HepG2 (cell line): ENCODE results near the gene PEX5. TPM values are rescaled to one million over a fixed set of nuclear protein-coding genes. Genes with fewer than 3 reads are reported as not detected.

Experiments
- ATAC-seq: fragments of 200-7000 bp; cut with Tn5 transposase; 3 replicates; pipeline ENCODE4 v1.9.1; 2020; ENCODE audit warnings: mild to moderate bottlenecking, moderate library complexity
- BruUV-seq: library from RNA; stranded (reverse); fragments of 400-500 nt; replicated peaks from 2 replicates; lab custom pipeline; 2021; lab: Mats Ljungman, UMichigan
- CTCF ChIA-PET: fragments of 300-600 bp; formaldehyde crosslinking; extraction: SDS; loops from one replicate; lab custom pipeline; 2021; ENCODE audit warnings: low total read pairs, inconsistent platforms, low intra/inter-chr PET ratio; lab: Yijun Ruan, JAX
- POLR2A ChIA-PET: fragments of 350-600 bp; sonication (Branson Sonifier 250); formaldehyde crosslinking; loops from one replicate; lab custom pipeline; 2020; ENCODE audit warnings: antibody characterized with exemption, inconsistent platforms; lab: Yijun Ruan, JAX
- DNase-seq: peaks from one replicate; pipeline ENCODE4 v3.0.0-alpha.2; 2015; ENCODE audit warnings: low spot score
- FAIRE-seq: peaks from 3 replicates; lab custom pipeline; 2011; peaks lifted over from hg19 to GRCh38; lab: Jason Lieb, UNC
- H2AFZ ChIP-seq: one replicate; pipeline ENCODE4 v1.6.1; 2011; ENCODE audit warnings: low read length, inconsistent platforms
- H3K27ac ChIP-seq: fragments of 300-600 bp; 3 replicates; pipeline ENCODE4 v1.8.0; 2011; ENCODE audit warnings: mixed run types, mild to moderate bottlenecking, mixed read lengths, low read length, inconsistent platforms; ENCODE audit not compliant: insufficient read depth; ENCODE audit errors: extremely low read length
- H3K27me3 ChIP-seq, 2 experiments: fragments of 200-600 bp in 1 of 2; 2 replicates in 1 of 2; 3 replicates in 1 of 2; pipeline versions ENCODE4 v1.6.0 to v1.8.0; 2011; ENCODE audit warnings: low read length in 2 of 2, mild to moderate bottlenecking in 2 of 2, moderate library complexity in 2 of 2, inconsistent platforms in 1 of 2; ENCODE audit not compliant: insufficient read depth in 2 of 2, control insufficient read depth in 1 of 2
- H3K36me3 ChIP-seq, 2 experiments: fragments of 200-600 bp in 1 of 2; replicated peaks in 1 of 2; 2 replicates in 1 of 2; 3 replicates in 1 of 2; pipeline versions ENCODE4 v1.5.1 to v1.8.0; 2011; ENCODE audit warnings: low read length in 2 of 2, inconsistent platforms in 1 of 2; ENCODE audit not compliant: insufficient read depth in 2 of 2, control insufficient read depth in 1 of 2
- H3K4me1 ChIP-seq: 2 replicates; pipeline ENCODE4 v1.5.1; 2012; ENCODE audit warnings: low read length, inconsistent platforms; ENCODE audit not compliant: insufficient read depth
- H3K4me2 ChIP-seq: 2 replicates; pipeline ENCODE4 v1.6.0; 2011; ENCODE audit warnings: low read depth, low read length, inconsistent platforms
- H3K4me3 ChIP-seq, 3 experiments: fragments of 200-600 bp in 1 of 3; sonication (generic), shearing (Covaris generic) in 1 of 3; replicated peaks in 1 of 3; 2 replicates each; pipeline ENCODE4 v1.5.1; 2011 to 2016; ENCODE audit warnings: low read length in 3 of 3, inconsistent platforms in 2 of 3, low read depth in 2 of 3, mild to moderate bottlenecking in 2 of 3, control low read depth in 1 of 3, mixed read lengths in 1 of 3; ENCODE audit not compliant: insufficient read depth in 1 of 3
- H3K79me2 ChIP-seq: one replicate; pipeline ENCODE4 v1.6.1; 2011; ENCODE audit warnings: low read length, inconsistent platforms; ENCODE audit not compliant: insufficient read depth
- H3K9ac ChIP-seq: 2 replicates; pipeline ENCODE4 v1.6.0; 2011; ENCODE audit warnings: mild to moderate bottlenecking, low read depth, low read length, inconsistent platforms; ENCODE audit not compliant: insufficient read depth
- H3K9me3 ChIP-seq: 2 replicates; pipeline ENCODE4 v1.5.1; 2012; ENCODE audit warnings: mild to moderate bottlenecking, low read length
- H4K20me1 ChIP-seq: 2 replicates; pipeline ENCODE4 v1.6.0; 2011; ENCODE audit warnings: inconsistent platforms, mild to moderate bottlenecking, low read length, moderate library complexity; ENCODE audit not compliant: insufficient read depth
- CSRNP2 ChIP-seq: sonication (generic); formaldehyde crosslinking; conservative IDR thresholded peaks from 2 replicates; pipeline ENCODE4 v1.8.0; 2022; ENCODE audit warnings: low read depth, missing genetic modification reagents
- FOXA1 ChIP-seq, 2 experiments: fragments of 450-650 bp in 1 of 2; sonication (generic) in 1 of 2; formaldehyde crosslinking in 1 of 2; IDR thresholded peaks; 2 replicates each; pipeline versions ENCODE4 v1.4.0 to v1.6.1; 2016 to 2020; ENCODE audit warnings: missing genetic modification reagents in 1 of 2
- FOXK1 ChIP-seq: sonication (generic); formaldehyde crosslinking; IDR thresholded peaks from 2 replicates; pipeline ENCODE4 v1.4.0; 2020; ENCODE audit warnings: low read depth, missing genetic modification reagents, borderline replicate concordance
- HMGXB3 ChIP-seq: sonication (generic); formaldehyde crosslinking; IDR thresholded peaks from 2 replicates; pipeline ENCODE4 v1.4.0; 2020; ENCODE audit warnings: missing genetic modification reagents, borderline replicate concordance
- LBX2 ChIP-seq: sonication (generic); formaldehyde crosslinking; IDR thresholded peaks from 2 replicates; pipeline ENCODE4 v1.5.0; 2020; ENCODE audit warnings: missing genetic modification reagents, mild to moderate bottlenecking, borderline replicate concordance
- MAFK ChIP-seq, 2 experiments: IDR thresholded peaks in 1 of 2; conservative IDR thresholded peaks in 1 of 2; 2 replicates each; pipeline ENCODE4 v1.6.1; 2011; ENCODE audit warnings: improper control_type of control experiment in 2 of 2, low read length in 2 of 2
- MLLT10 ChIP-seq: sonication (generic); formaldehyde crosslinking; IDR thresholded peaks from 2 replicates; pipeline ENCODE4 v1.4.0; 2020; ENCODE audit warnings: missing genetic modification reagents
- MYPOP ChIP-seq: sonication (generic); formaldehyde crosslinking; IDR thresholded peaks from 2 replicates; pipeline ENCODE4 v1.8.1; 2023; ENCODE audit warnings: mild to moderate bottlenecking, moderate library complexity, missing genetic modification reagents
- NBN ChIP-seq: fragments of 450-650 bp; conservative IDR thresholded peaks from 2 replicates; pipeline ENCODE4 v1.6.1; 2017
- SKI ChIP-seq: fragments of 450-650 bp; IDR thresholded peaks from one replicate; pipeline ENCODE4 v1.6.1; 2018; ENCODE audit warnings: mild to moderate bottlenecking; ENCODE audit not compliant: partially characterized antibody
- SP1 ChIP-seq, 2 experiments: fragments of 450-650 bp in 1 of 2; sonication (generic) in 1 of 2; formaldehyde crosslinking in 1 of 2; IDR thresholded peaks; 2 replicates each; pipeline versions ENCODE4 v1.4.0 to v1.6.1; 2016 to 2020; ENCODE audit warnings: missing genetic modification reagents in 1 of 2
- ZNF20 ChIP-seq: sonication (generic); formaldehyde crosslinking; IDR thresholded peaks from 2 replicates; pipeline ENCODE4 v1.4.0; 2020; ENCODE audit warnings: mild to moderate bottlenecking, moderate library complexity, missing genetic modification reagents
- ZNF282 ChIP-seq: fragments of 450-650 bp; IDR thresholded peaks from 2 replicates; pipeline ENCODE4 v1.6.1; 2018; ENCODE audit not compliant: partially characterized antibody
- ZSCAN25 ChIP-seq: sonication (generic); formaldehyde crosslinking; IDR thresholded peaks from 2 replicates; pipeline ENCODE4 v1.8.0; 2022; ENCODE audit warnings: mild to moderate bottlenecking, missing genetic modification reagents
- WGBS: methylation state at CpG from one replicate; pipeline ENCODE4 v1.1.6; 2017; ENCODE audit warnings: low lambda C conversion rate; 5-methylcytosine and 5-hydroxymethylcytosine counted together
- in situ Hi-C: cut with HindIII; loops from 2 replicates; pipeline ENCODE4 v1.10.0; 2017; ENCODE audit warnings: low pct_unique_long_range_greater_than_20kb; ENCODE audit not compliant: extremely low pct_ligation_motif_present
- intact Hi-C: fragments of 100-400 bp; cut with micrococcal nuclease; formaldehyde crosslinking; loops from one replicate; pipeline ENCODE4 v1.10.0; 2022; ENCODE audit not compliant: unreplicated experiment
- polyA plus RNA-seq, 8 experiments: library from polyadenylated mRNA; depleted of rRNA in 3 of 8; stranded (reverse) in 7 of 8; unstranded in 1 of 8; fragments of >200 nt; fragmentation: Illumina TruSeq in 4 of 8; extraction: Trizol in 4 of 8; gene quantifications; 2 replicates each; pipeline versions ENCODE4 v1.2.1 to v1.2.3, GENCODE V29; 2011 to 2016; ENCODE audit warnings: low read depth in 4 of 8, missing spikeins in 1 of 8, mixed read lengths in 1 of 8; ENCODE audit not compliant: insufficient read depth in 1 of 8
- total RNA-seq, 5 experiments: library from RNA; depleted of rRNA; stranded (reverse); fragments of >200 nt; fragmentation: Illumina TruSeq; extraction: Trizol; gene quantifications; 2 replicates each; pipeline ENCODE4 v1.2.3, GENCODE V29; 2016; ENCODE audit warnings: low read depth in 1 of 5

The PEX5 gene
- total and polyA plus RNA-seq, 2 of the 13 experiments (the other 11 are each of a cell fraction or from before 2014, with no cell fraction given) = 16.4 to 29.0 TPM

- TF ChIP-seq ZNF20 (CRISPR knock-in tag) (no peak), FOXK1 (CRISPR knock-in tag) (no peak), CSRNP2 (CRISPR knock-in tag) (no peak), NBN (no peak), LBX2 (CRISPR knock-in tag) (no peak), SP1 (IDR thresholded peaks at IDR 0.05) (no peak), SP1 (CRISPR knock-in tag; IDR thresholded peaks at IDR 0.05) (no peak), MLLT10 (no peak), ZNF282 (no peak), ZSCAN25 (CRISPR knock-in tag) (no peak)
Observed at GRCh38 chr12:7241404-7242005, 52.0 kb downstream of the PEX5 start (continued).

- DNase-seq (no peak), FAIRE-seq (no peak), ATAC-seq (no peak)
- Histone ChIP-seq H3K36me3 (no peaks in the 10 kb centered on the region), H2AFZ (no peak overlapping the region), H3K4me3 (no peak overlapping the region), H4K20me1 (no peaks in the 10 kb centered on the region), H3K79me2 (no peaks in the 10 kb centered on the region), H3K27ac (no peak overlapping the region), H3K9ac (no peak overlapping the region), H3K9me3 (no peaks in the 10 kb centered on the region; the same call in 1 of the 2 replicates), H3K4me2 (no peak overlapping the region), H3K27me3 (no peaks in the 10 kb centered on the region), H3K4me1 (no peaks in the 10 kb centered on the region)
- no TSS peak for BruUV-seq
- POLR2A ChIA-PET = no interaction called here
- 33% methylated on average over 6 of the region's 7 CpGs for WGBS
- CTCF ChIA-PET = no interaction called here
- in situ Hi-C loops = no loop called here
- intact Hi-C loops = no loop called here
- TF ChIP-seq MYPOP (CRISPR knock-in tag) (no peak), HMGXB3 (CRISPR knock-in tag) (no peak), FOXA1 (IDR thresholded peaks at IDR 0.05) (no peak), FOXA1 (CRISPR knock-in tag; IDR thresholded peaks at IDR 0.05) (no peak), MAFK (conservative IDR thresholded peaks at IDR 0.05 in 1 of 2, IDR thresholded peaks at IDR 0.05 in 1 of 2; ENCODE audit: low read length in 2 of 2) (peak in 1 of 2 experiments; percentile 73; a peak in 2 of 4 replicates), SKI (no peak)
Observed at GRCh38 chr12:7242176-7243101, 53.0 kb downstream of the PEX5 start.
